Hepatocyte (in vitro differentiated cells): ENCODE data around the gene HRH1. TPM values are rescaled to one million over a fixed set of nuclear protein-coding genes. Genes with fewer than 3 reads are reported as not detected.

ENCODE experiments used
- DNase-seq: peaks from one replicate; pipeline ENCODE4 v3.0.0-alpha.2; 2016; ENCODE audit warnings: low spot score
- H2AFZ ChIP-seq: fragments of 200-600 bp; sonication (generic); 2 replicates; pipeline ENCODE4 v1.6.0; 2016; ENCODE audit warnings: antibody characterized with exemption, mild to moderate bottlenecking
- H3K27ac ChIP-seq: fragments of 200-600 bp; sonication (generic); 2 replicates; pipeline ENCODE4 v1.5.1; 2016; ENCODE audit warnings: mild to moderate bottlenecking
- H3K27me3 ChIP-seq: fragments of 200-600 bp; sonication (generic); 2 replicates; pipeline ENCODE4 v1.6.1; 2016
- H3K36me3 ChIP-seq: fragments of 200-600 bp; sonication (generic); replicated peaks from 2 replicates; pipeline ENCODE4 v1.5.1; 2016; ENCODE audit warnings: low read depth; ENCODE audit not compliant: insufficient read depth
- H3K4me1 ChIP-seq: fragments of 200-600 bp; sonication (generic); 2 replicates; pipeline ENCODE4 v1.5.1; 2016; ENCODE audit warnings: mild to moderate bottlenecking, moderate library complexity; ENCODE audit not compliant: insufficient read depth
- H3K4me2 ChIP-seq: fragments of 200-600 bp; sonication (generic); 2 replicates; pipeline ENCODE4 v1.6.0; 2016
- H3K4me3 ChIP-seq: fragments of 200-600 bp; sonication (generic); 2 replicates; pipeline ENCODE4 v1.5.1; 2016; ENCODE audit warnings: mild to moderate bottlenecking
- H3K79me2 ChIP-seq: fragments of 200-600 bp; sonication (generic); 2 replicates; pipeline ENCODE4 v1.6.0; 2017; ENCODE audit warnings: mild to moderate bottlenecking
- H3K9me2 ChIP-seq: fragments of 200-600 bp; sonication (generic); replicated peaks from 2 replicates; pipeline ENCODE4 v1.6.0; 2017; ENCODE audit warnings: mild to moderate bottlenecking; ENCODE audit not compliant: insufficient read depth
- H3K9me3 ChIP-seq: fragments of 200-600 bp; sonication (generic); 2 replicates; pipeline ENCODE4 v1.5.1; 2016; ENCODE audit warnings: low read depth, mild to moderate bottlenecking
- H4K20me1 ChIP-seq: fragments of 200-600 bp; sonication (generic); 2 replicates; pipeline ENCODE4 v1.6.0; 2016; ENCODE audit warnings: mild to moderate bottlenecking; ENCODE audit not compliant: insufficient read depth, poor library complexity, severe bottlenecking
- CTCF ChIP-seq: fragments of 200-600 bp; sonication (generic); IDR thresholded peaks from 2 replicates; pipeline ENCODE4 v1.5.1; 2016; ENCODE audit warnings: antibody characterized with exemption, mild to moderate bottlenecking; ENCODE audit not compliant: poor library complexity
- EZH2 ChIP-seq: fragments of 200-600 bp; sonication (generic); IDR thresholded peaks from 2 replicates; pipeline ENCODE4 v1.6.1; 2016; ENCODE audit warnings: antibody characterized with exemption, mild to moderate bottlenecking, borderline replicate concordance
- EZH2phosphoT487 ChIP-seq: fragments of 200-600 bp; sonication (generic); IDR thresholded peaks from one replicate; pipeline ENCODE4 v1.6.1; 2018; ENCODE audit warnings: antibody characterized with exemption, mild to moderate bottlenecking, low read depth, moderate library complexity; ENCODE audit not compliant: unreplicated experiment, severe bottlenecking
- WGBS: methylation state at CpG from one replicate; pipeline ENCODE4 v1.1.6; 2016; ENCODE audit warnings: low lambda C conversion rate; ENCODE audit errors: missing lambda C conversion rate; 5-methylcytosine and 5-hydroxymethylcytosine counted together
- polyA plus RNA-seq: library from polyadenylated mRNA; unstranded; fragments of >200 nt; fragmentation: Nextera tagmentation; extraction: Ambion mirVana; gene quantifications from 2 replicates; pipeline ENCODE4 v1.2.1, GENCODE V29; 2016
- total RNA-seq: library from RNA; depleted of rRNA; stranded (reverse); fragments of >200 nt; gene quantifications from 2 replicates; pipeline ENCODE4 v1.2.3, GENCODE V29; 2014

HRH1 gene
- total and polyA plus RNA-seq, 2 experiments from 2014 or later = 3.3 to 5.1 TPM

- no peaks in the 10 kb centered on the region for H3K9me3 ChIP-seq
- DNase-seq = no peak
- H3K79me2 ChIP-seq = no peaks in the 10 kb centered on the region
- no peak overlapping the region for H3K4me3 ChIP-seq
- H3K27me3 ChIP-seq = no peaks in the 10 kb centered on the region
- no peak for TF ChIP-seq EZH2
- TF ChIP-seq EZH2phosphoT487 = no peak
- no peak for TF ChIP-seq CTCF
- no peaks in the 10 kb centered on the region for H4K20me1 ChIP-seq
- H3K36me3 ChIP-seq = no peaks in the 10 kb centered on the region
- no peaks in the 10 kb centered on the region for H3K4me1 ChIP-seq
- H3K9me2 ChIP-seq = no peaks in the 10 kb centered on the region
- whole genome bisulfite sequencing = 97% methylated on average over 3 of the region's 3 CpGs
- H3K27ac ChIP-seq = no peak overlapping the region
- no peak overlapping the region for H2AFZ ChIP-seq
- H3K4me2 ChIP-seq = no peak overlapping the region
Observed at GRCh38 chr3:11167590-11167989, 13.3 kb downstream of the HRH1 start.

- Histone ChIP-seq H2AFZ (no peak overlapping the region), H3K4me1 (no peaks in the 10 kb centered on the region), H3K27ac (no peak overlapping the region), H3K9me2 (no peaks in the 10 kb centered on the region), H4K20me1 (no peaks in the 10 kb centered on the region), H3K4me3 (no peak overlapping the region), H3K79me2 (no peaks in the 10 kb centered on the region), H3K27me3 (no peaks in the 10 kb centered on the region), H3K4me2 (no peak overlapping the region), H3K9me3 (no peaks in the 10 kb centered on the region), H3K36me3 (no peaks in the 10 kb centered on the region)
- 86% methylated on average over 13 of the region's 13 CpGs for WGBS
- no peak for DNase-seq
- TF ChIP-seq CTCF (no peak), EZH2 (no peak), EZH2phosphoT487 (no peak)
Observed at GRCh38 chr3:11168406-11168805, 14.1 kb downstream of the HRH1 start.

DNA sequence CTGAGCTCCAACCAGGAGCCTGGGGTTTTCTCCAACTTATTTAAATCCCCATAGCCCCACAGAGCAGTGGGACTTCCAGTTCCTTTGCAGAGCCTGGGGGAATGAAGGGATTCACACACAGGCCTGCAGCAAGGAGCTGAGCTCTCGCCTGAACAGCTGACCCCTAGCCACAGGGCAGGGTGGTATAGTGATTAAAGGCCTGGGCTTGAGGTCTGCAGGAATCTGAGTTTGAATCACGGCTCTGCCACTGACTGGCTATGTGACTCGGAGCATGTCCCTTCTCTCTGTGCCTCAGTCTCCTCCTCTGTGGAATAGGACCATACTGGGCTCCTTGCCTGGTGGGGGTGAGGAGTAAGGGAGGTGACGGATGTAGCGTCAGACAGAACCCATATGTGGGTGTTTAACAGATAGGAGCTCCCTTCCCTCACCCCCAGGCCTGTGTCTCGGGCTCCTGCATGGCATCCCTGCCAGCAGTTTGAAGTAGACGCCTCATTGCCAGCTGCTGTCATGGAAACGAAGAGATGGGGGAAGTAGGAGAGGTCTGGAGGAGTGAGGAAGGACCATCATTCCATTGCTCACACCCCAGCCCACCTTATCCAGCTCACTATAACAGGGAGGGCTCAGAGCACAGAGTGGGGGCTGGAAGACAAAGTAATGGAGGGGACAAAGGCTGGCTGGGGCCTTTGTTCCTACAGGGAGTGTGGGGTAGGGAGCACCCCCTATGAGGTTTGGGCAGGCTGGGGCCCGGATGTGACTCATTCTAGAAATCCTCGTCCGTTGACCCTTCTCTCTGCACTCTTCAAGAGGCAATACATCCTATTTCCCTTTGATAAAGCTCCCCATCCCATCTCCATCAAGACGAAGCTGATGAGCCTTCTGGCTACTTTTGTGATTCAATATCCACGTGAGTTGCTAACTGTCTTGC is 14.8 kb downstream of the HRH1 start:
- no peak overlapping the region for H3K4me2 ChIP-seq
- no peak for DNase-seq
- H3K9me2 ChIP-seq = no peaks in the 10 kb centered on the region
- no peaks in the 10 kb centered on the region for H3K9me3 ChIP-seq
- no peaks in the 10 kb centered on the region for H3K36me3 ChIP-seq
- TF ChIP-seq EZH2phosphoT487 = no peak
- no peak for TF ChIP-seq CTCF
- TF ChIP-seq EZH2 = no peak
- H4K20me1 ChIP-seq = no peaks in the 10 kb centered on the region
- no peak overlapping the region for H3K4me3 ChIP-seq
- no peaks in the 10 kb centered on the region for H3K4me1 ChIP-seq
- no peak overlapping the region for H3K27ac ChIP-seq
- H3K27me3 ChIP-seq = no peaks in the 10 kb centered on the region
- WGBS = 79% methylated on average over 13 of the region's 13 CpGs
- H3K79me2 ChIP-seq = no peaks in the 10 kb centered on the region
- no peak overlapping the region for H2AFZ ChIP-seq
